Upper lobe of right lung (tissue), 1 donor: ENCODE results near the gene PELI2. TPM values are rescaled to one million over a fixed set of nuclear protein-coding genes. Genes with fewer than 3 reads are reported as not detected.

Experiments used
- ATAC-seq: fragments of 200-7000 bp; cut with Tn5 transposase; one replicate; pipeline ENCODE4 v1.9.1; 2020; ENCODE audit warnings: mild to moderate bottlenecking, moderate library complexity
- DNase-seq: peaks from one replicate; pipeline ENCODE4 v3.0.0-alpha.2; 2020
- H3K27ac ChIP-seq: fragments of 200-600 bp; one replicate; pipeline ENCODE4 v1.8.0; 2022
- H3K27me3 ChIP-seq: fragments of 200-600 bp; one replicate; pipeline ENCODE4 v1.8.0; 2022; ENCODE audit warnings: mild to moderate bottlenecking
- H3K36me3 ChIP-seq: fragments of 200-600 bp; one replicate; pipeline ENCODE4 v1.8.0; 2022
- H3K4me1 ChIP-seq: fragments of 200-600 bp; one replicate; pipeline ENCODE4 v1.8.0; 2022
- H3K4me3 ChIP-seq: fragments of 200-600 bp; one replicate; pipeline ENCODE4 v1.8.0; 2022; ENCODE audit warnings: mild to moderate bottlenecking
- H3K9me3 ChIP-seq: fragments of 200-600 bp; one replicate; pipeline ENCODE4 v1.8.0; 2022
- intact Hi-C: fragments of 100-400 bp; cut with DNase I; formaldehyde crosslinking; loops from one replicate; pipeline ENCODE4 v1.11.0; 2022
- total RNA-seq: library from RNA; stranded (reverse); fragmentation: NEBNext Ultra II Directional; extraction: Animal tissue kit (Norgen Biotek cat#: 25700); gene quantifications from one replicate; pipeline ENCODE4 v1.2.1, GENCODE V29; 2021
- TF ChIP-seq, protein P1 (sequence below): fragments of 200-600 bp; IDR thresholded peaks from one replicate; pipeline ENCODE4 v1.8.0; 2022; ENCODE audit warnings: antibody characterized with exemption
- donor health status: DM: no; HTN: yes; CAD: no; lungs with severe emphysema.

The PELI2 gene
- total RNA-seq, 1 donor from 2014 or later = 25.7 TPM

DNA sequence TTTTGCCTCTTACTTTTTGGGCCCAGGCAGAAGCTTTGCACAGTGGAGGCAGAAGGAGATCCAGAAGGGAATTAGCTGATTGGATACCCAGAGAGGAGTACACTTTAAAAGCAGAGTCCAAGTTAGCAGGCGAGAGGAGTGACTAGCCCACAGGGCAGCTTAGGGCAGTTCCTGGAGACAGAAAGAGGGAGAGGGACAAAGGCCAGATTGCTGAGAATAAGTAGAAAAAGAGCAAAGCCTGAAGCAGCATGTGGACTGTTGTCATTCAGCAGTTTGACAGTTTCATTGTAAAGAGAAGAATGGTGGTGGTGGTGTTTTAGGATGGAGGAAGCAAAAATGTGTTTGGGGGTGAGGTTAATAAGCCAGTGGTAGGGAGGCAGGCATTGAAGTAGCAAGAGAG is 95.1 kb downstream of the PELI2 start:
- Histone ChIP-seq H3K27me3 (no peaks in the 10 kb centered on the region), H3K36me3 (no peaks in the 10 kb centered on the region), H3K4me3 (no peak overlapping the region), H3K4me1 (peaks cover 24% of the 10 kb centered on the region), H3K9me3 (no peaks in the 10 kb centered on the region), H3K27ac (no peak overlapping the region)
- intact Hi-C loops = no loop called here
- DNase-seq (no peak), ATAC-seq (no peak)
- TF ChIP-seq, protein P1, sequence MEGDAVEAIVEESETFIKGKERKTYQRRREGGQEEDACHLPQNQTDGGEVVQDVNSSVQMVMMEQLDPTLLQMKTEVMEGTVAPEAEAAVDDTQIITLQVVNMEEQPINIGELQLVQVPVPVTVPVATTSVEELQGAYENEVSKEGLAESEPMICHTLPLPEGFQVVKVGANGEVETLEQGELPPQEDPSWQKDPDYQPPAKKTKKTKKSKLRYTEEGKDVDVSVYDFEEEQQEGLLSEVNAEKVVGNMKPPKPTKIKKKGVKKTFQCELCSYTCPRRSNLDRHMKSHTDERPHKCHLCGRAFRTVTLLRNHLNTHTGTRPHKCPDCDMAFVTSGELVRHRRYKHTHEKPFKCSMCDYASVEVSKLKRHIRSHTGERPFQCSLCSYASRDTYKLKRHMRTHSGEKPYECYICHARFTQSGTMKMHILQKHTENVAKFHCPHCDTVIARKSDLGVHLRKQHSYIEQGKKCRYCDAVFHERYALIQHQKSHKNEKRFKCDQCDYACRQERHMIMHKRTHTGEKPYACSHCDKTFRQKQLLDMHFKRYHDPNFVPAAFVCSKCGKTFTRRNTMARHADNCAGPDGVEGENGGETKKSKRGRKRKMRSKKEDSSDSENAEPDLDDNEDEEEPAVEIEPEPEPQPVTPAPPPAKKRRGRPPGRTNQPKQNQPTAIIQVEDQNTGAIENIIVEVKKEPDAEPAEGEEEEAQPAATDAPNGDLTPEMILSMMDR = no peak

DNA sequence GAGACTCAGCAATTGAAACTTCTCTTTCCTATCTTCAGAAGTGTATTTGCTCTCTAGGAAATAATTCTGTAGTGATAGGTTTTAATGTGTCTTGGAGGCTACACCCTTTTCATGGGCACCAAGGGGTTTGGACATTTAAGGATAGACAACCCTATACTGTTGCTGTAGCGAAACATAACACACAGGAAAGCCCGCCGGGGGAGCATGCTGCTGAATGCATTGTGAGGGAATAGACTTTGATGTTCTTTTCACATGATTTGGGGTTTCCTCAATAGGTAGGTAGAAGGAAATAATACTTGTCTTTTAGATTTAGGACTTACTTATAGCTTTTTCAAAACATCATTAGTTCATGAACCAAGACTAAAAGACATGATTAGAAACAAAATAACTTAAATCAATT is 97.0 kb downstream of the PELI2 start:
- Histone ChIP-seq H3K27me3 (no peaks in the 10 kb centered on the region), H3K27ac (no peak overlapping the region), H3K9me3 (no peaks in the 10 kb centered on the region), H3K36me3 (no peaks in the 10 kb centered on the region), H3K4me3 (no peak overlapping the region), H3K4me1 (peaks cover 39% of the 10 kb centered on the region)
- ATAC-seq = no peak
- no peak for DNase-seq
- intact Hi-C loops = no loop called here
- TF ChIP-seq, protein P1 = no peak

DNA sequence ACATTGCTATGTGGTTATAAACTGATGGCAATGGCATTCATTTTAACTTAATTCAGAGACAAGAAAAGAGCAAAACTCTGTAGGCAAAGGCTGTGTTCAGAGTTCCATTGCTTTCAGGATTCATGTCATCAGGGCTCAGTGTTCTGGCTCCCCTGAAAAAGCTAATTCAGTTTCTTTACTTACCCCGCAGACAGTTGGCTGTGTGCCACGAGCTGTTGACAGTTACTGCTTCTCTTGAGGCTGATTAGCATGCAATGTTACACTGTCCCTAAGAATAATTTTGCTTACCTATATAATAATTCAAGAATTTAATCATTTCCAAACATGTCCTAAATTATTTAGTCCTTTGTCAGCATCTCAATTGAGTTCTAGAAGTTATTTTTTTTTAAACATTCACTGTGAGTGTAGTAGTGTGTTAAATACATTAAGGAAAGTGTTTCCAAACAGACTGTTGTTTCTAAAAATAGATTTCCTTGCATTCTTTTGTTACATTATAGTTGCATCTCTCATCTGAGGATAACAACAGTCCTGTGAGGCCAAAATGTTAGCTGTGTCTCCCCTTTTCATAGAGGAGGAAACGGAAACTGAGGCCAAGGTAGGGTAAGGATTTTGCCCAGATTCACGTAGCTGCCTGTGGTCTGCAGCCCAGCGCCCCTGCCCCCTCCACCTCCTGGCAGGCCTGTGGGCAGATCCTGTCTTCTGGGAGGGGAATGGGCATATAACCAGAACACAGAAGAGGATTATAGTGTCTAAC is 98.6 kb downstream of the PELI2 start:
- ATAC-seq (no peak), DNase-seq (no peak)
- Histone ChIP-seq H3K27ac (no peak overlapping the region), H3K27me3 (no peaks in the 10 kb centered on the region), H3K36me3 (no peaks in the 10 kb centered on the region), H3K4me3 (no peak overlapping the region), H3K4me1 (peaks cover 49% of the 10 kb centered on the region), H3K9me3 (no peaks in the 10 kb centered on the region)
- TF ChIP-seq, protein P1 = no peak
- intact Hi-C loops = no loop called here

DNA sequence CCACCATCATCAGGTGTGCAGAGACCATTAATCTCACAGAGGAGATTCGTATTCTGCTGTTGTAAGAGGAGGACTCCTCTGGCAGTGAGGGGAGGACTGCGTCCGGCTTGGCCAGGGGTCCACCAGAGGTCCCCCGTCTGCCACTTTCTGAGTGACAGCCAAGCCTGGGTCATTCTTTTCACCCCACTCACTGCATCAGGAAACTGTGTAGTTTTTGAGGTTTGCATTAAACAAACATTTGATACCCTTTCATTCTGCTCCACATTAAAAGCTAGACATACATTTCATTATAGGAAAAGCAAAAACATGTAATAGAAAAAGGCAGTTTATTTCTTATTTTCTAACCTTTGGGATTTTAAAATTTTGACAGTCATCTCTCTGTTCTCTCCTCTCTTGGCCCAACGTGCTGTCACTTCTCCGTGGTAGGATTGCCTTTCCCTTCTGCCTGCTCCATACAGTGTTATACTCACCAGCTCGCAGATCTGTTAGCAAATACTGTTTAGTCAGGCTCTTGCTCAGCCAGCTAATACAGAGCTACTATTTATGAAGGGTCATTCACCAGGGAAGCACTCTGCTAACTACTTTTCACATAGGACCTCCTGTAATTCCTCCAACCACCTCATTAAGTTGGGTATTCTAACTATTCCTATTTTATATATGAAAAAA is 99.3 kb downstream of the PELI2 start:
- TF ChIP-seq, protein P1 = no peak
- H3K36me3 ChIP-seq = no peaks in the 10 kb centered on the region
- ATAC-seq = peak; percentile 56
- H3K4me3 ChIP-seq = no peak overlapping the region
- H3K9me3 ChIP-seq = no peaks in the 10 kb centered on the region
- peaks cover 49% of the 10 kb centered on the region for H3K4me1 ChIP-seq
- intact Hi-C loops = no loop called here
- H3K27ac ChIP-seq = no peak overlapping the region
- no peak for DNase-seq
- H3K27me3 ChIP-seq = no peaks in the 10 kb centered on the region

DNA sequence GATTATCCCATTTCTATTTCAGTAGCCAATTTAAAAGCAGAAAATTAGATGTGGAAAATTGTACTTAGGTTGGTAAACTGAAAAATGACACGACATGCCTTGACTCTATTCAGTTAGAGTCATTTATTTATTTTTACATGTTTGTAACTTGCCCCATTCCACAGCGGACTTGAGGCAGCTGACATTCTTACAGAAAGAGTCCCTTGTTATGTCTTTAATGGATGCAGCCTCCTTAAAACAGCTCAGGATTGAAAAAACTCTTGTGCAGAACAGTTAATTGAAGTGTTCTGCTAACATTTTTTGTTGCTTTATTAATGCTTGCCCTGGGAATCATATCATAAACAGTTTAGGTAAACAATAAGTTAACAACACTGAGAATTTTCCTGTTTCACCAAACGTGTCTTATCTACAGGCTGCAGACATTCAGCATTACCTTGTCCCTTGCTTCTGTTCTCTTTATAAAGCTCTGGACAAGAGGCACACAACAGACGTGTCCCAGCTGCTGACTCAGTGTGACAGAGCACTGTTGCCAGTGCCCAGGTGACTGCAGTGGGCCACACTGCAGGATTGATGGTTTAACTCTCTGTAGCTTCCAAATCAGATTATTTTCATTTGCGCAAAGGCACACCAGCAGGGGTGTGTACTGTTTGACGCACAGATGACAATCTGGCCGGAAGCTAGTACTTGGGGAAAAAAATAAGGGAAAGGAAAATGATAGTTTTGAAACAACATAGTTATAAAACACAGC is 101.6 kb downstream of the PELI2 start:
- no peaks in the 10 kb centered on the region for H3K27me3 ChIP-seq
- intact Hi-C loops = no loop called here
- DNase-seq = no peak
- no peak overlapping the region for H3K27ac ChIP-seq
- H3K4me3 ChIP-seq = no peak overlapping the region
- H3K4me1 ChIP-seq = peaks cover 49% of the 10 kb centered on the region
- H3K36me3 ChIP-seq = no peaks in the 10 kb centered on the region
- ATAC-seq = peak; percentile 33
- TF ChIP-seq, protein P1 = no peak
- H3K9me3 ChIP-seq = no peaks in the 10 kb centered on the region
